Kidney (tissue), 14 donors: Measurements from ENCODE around the gene IL1RAPL1. TPM values are rescaled to one million over a fixed set of nuclear protein-coding genes. Genes with fewer than 3 reads are reported as not detected.
A peak's percentile ranks its signal among the peaks of the same experiment; 100 is the strongest.

Experiments used
- DNase-seq, 5 donors: peaks; one replicate each; pipeline ENCODE4 v3.0.0-alpha.2; 2013 to 2020
- FAIRE-seq: peaks from 2 replicates; lab custom pipeline; 2012; peaks lifted over from hg19 to GRCh38; lab: Jason Lieb, UNC
- H3K27ac ChIP-seq, 2 donors: one replicate each; pipeline ENCODE4 v1.7.0; 2013; ENCODE audit warnings: low read depth in 2 of 2, low read length in 2 of 2, inconsistent platforms in 1 of 2
- H3K27me3 ChIP-seq: one replicate; pipeline ENCODE4 v1.7.1; 2013; ENCODE audit warnings: low read length, inconsistent platforms; ENCODE audit not compliant: control insufficient read depth, insufficient read depth
- H3K36me3 ChIP-seq, 3 donors: one replicate each; pipeline versions ENCODE4 v1.7.0 to v1.7.1; 2013; ENCODE audit warnings: low read length in 3 of 3, control low read depth in 1 of 3, inconsistent platforms in 1 of 3; ENCODE audit not compliant: insufficient read depth in 3 of 3, control insufficient read depth in 2 of 3
- H3K4me1 ChIP-seq, 3 donors: one replicate each; pipeline versions ENCODE4 v1.7.0 to v1.7.1; 2013; ENCODE audit warnings: low read length in 3 of 3, inconsistent platforms in 1 of 3, low read depth in 1 of 3; ENCODE audit not compliant: control insufficient read depth in 2 of 3, insufficient read depth in 2 of 3
- H3K4me3 ChIP-seq, 3 donors: one replicate each; pipeline versions ENCODE4 v1.7.0 to v1.8.1; 2013; ENCODE audit warnings: low read length in 3 of 3, control low read depth in 1 of 3, inconsistent platforms in 1 of 3
- H3K9ac ChIP-seq, 3 donors: one replicate each; pipeline versions ENCODE4 v1.7.0 to v1.7.1; 2013; ENCODE audit warnings: low read length in 3 of 3, control low read depth in 1 of 3, inconsistent platforms in 1 of 3
- H3K9me3 ChIP-seq, 3 donors: one replicate each; pipeline versions ENCODE4 v1.7.0 to v1.7.1; 2013; ENCODE audit warnings: low read length in 3 of 3, control low read depth in 1 of 3, inconsistent platforms in 1 of 3; ENCODE audit not compliant: control insufficient read depth in 2 of 3, insufficient read depth in 1 of 3
- intact Hi-C: fragments of 100-400 bp; cut with DNase I; formaldehyde crosslinking; loops from one replicate; pipeline ENCODE4 v1.11.1; 2022
- polyA plus RNA-seq: library from polyadenylated mRNA; stranded (reverse); fragments of 350-450 nt; fragmentation: Illumina TruSeq; extraction: RNeasy Lipid Tissue Mini Kit (QIAGEN cat#74804); gene quantifications from one replicate; pipeline ENCODE4 v1.2.3, GENCODE V29; 2014; ENCODE audit warnings: low read depth, low replicate concordance; ENCODE audit not compliant: insufficient read depth
- total RNA-seq: library from RNA; stranded (reverse); fragmentation: NEBNext Ultra II Directional; extraction: Animal tissue kit (Norgen Biotek cat#: 25700); gene quantifications from one replicate; pipeline ENCODE4 v1.2.1, GENCODE V29; 2021
- TF ChIP-seq, protein P1 (sequence below): IDR thresholded peaks from 3 replicates; pipeline ENCODE4 v1.5.1; 2012; ENCODE audit warnings: mild to moderate bottlenecking, moderate library complexity, borderline replicate concordance; ENCODE audit not compliant: insufficient read depth; ENCODE audit errors: extremely low read depth
- donor health status: control.
- donor health status: control.
- donor health status: control.
- donor health status: control.
- donor health status: control.
- donor health status: DM: yes; HTN: yes; CAD: no.
- donor health status: Normal renal cell carcinoma (clear cell type).

Gene IL1RAPL1
- total and polyA plus RNA-seq, 2 donors from 2014 or later: 0.19 TPM; not detected in 1

DNA sequence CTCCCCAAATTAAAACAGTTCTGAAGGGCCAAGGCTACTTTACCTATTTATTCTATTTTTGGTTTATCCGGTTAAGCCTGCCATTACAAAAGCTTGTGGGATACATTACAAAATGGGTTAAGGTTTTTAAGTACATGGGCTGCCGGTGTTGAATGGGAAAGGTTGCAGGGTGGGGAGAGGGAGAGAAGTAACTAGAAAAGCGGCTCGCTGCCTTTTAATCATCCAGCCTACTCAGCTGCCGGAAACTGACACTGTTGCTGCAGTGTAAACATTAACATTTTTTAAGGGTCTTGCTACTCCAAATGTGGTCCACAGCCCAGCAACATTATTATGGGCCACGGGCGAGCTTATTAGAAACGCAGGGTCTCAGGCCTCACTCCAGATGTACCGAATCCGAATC, 1.5 kb upstream of the IL1RAPL1 start:
- no peaks in the 10 kb centered on the region for H3K36me3 ChIP-seq
- peak overlapping the region in 2 of 3 donors; percentile 51 to 68 for H3K4me3 ChIP-seq

DNA sequence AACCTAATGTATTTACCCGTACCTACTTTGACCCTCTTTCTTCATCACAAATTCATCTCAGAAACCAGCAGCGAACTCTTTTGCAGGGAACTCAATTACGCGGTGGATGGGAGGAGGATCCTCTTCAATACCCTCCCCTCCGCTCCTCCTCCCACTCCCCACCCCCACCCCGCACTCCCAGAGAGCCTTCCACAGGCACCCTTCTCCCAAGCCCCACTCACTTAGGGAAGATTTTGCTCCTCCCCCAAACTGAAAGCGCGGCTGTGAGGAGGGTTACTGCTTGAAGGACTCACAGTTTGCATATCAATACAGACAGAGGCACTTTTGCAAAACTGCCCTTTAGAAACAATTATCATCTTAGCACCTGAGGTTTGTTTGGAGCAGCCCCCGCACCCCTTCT, 960 bp upstream of the IL1RAPL1 start:
- TF ChIP-seq, protein P1, sequence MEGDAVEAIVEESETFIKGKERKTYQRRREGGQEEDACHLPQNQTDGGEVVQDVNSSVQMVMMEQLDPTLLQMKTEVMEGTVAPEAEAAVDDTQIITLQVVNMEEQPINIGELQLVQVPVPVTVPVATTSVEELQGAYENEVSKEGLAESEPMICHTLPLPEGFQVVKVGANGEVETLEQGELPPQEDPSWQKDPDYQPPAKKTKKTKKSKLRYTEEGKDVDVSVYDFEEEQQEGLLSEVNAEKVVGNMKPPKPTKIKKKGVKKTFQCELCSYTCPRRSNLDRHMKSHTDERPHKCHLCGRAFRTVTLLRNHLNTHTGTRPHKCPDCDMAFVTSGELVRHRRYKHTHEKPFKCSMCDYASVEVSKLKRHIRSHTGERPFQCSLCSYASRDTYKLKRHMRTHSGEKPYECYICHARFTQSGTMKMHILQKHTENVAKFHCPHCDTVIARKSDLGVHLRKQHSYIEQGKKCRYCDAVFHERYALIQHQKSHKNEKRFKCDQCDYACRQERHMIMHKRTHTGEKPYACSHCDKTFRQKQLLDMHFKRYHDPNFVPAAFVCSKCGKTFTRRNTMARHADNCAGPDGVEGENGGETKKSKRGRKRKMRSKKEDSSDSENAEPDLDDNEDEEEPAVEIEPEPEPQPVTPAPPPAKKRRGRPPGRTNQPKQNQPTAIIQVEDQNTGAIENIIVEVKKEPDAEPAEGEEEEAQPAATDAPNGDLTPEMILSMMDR: no peak
- Histone ChIP-seq H3K36me3 (no peaks in the 10 kb centered on the region), H3K9me3 (no peaks in the 10 kb centered on the region), H3K27ac (no peak overlapping the region), H3K4me1 (no peaks in the 10 kb centered on the region), H3K9ac (peak overlapping the region in 1 of 3 donors; percentile 61), H3K4me3 (peak overlapping the region in 2 of 3 donors; percentile 51 to 68), H3K27me3 (no peaks in the 10 kb centered on the region)
- intact Hi-C loops: no loop called here
- FAIRE-seq (no peak), DNase-seq (peak in 4 of 5 donors; percentile 40 to 66 (median 48))

More for the DNA sequence above, 1.5 kb upstream of the IL1RAPL1 start:
- Histone ChIP-seq H3K27ac (no peak overlapping the region), H3K4me1 (no peaks in the 10 kb centered on the region), H3K9me3 (no peaks in the 10 kb centered on the region), H3K27me3 (no peaks in the 10 kb centered on the region), H3K9ac (peak overlapping the region in 1 of 3 donors; percentile 61)
- DNase-seq (peak in 2 of 5 donors; percentile 10 to 25), FAIRE-seq (no peak)
- TF ChIP-seq, protein P1: no peak
- intact Hi-C loops: no loop called here

DNA sequence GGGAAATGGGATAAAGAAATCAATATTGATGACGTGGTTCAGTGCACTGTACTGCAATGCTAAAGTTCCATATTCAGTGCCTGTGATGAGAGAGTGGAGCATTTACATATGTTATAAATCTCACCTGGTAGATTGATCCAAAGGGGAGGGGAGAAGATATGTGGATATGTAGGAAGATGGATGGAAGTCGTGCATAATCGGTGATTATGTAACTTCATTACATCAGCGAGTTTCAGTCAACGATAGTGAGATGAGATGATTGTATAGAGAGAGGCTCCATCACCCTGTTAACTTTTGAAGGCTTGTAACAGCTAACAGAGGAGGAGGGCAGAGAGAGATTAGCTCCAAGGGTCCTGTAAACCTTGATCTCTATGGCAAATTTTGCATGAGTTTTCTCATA, 1.8 kb downstream of the IL1RAPL1 start:
- TF ChIP-seq, protein P1: no peak
- Histone ChIP-seq H3K9ac (peak overlapping the region in 1 of 3 donors; percentile 43), H3K36me3 (no peaks in the 10 kb centered on the region), H3K27ac (no peak overlapping the region), H3K4me1 (no peaks in the 10 kb centered on the region), H3K9me3 (no peaks in the 10 kb centered on the region), H3K4me3 (peak overlapping the region in 1 of 3 donors; percentile 82), H3K27me3 (no peaks in the 10 kb centered on the region)
- FAIRE-seq: no peak
- no peak for DNase-seq
- intact Hi-C loops: no loop called here

DNA sequence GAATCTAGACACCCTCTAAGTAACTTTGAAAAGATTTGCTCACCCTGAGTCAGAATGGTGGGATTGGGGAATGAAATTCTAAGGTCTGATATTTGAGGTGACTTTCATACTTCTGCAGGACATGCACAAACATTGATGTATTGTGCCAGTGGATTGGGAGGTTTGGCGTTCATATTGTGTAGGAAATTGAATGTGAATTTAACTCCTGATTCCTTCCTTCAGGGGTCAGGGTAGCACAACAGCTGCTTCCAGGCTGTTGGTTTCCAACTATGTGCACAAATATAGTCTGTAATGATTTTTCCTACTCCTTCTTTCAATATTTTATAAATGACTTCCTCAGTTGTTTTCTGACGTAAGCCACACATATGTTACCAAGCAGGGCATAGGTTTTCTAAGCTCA, 3.1 kb downstream of the IL1RAPL1 start:
- peak in 1 of 5 donors; percentile 55 for DNase-seq
- H3K27ac ChIP-seq: no peak overlapping the region

More for the DNA sequence above, 3.1 kb downstream of the IL1RAPL1 start:
- H3K9me3 ChIP-seq: no peaks in the 10 kb centered on the region
- FAIRE-seq: no peak
- no peaks in the 10 kb centered on the region for H3K27me3 ChIP-seq
- intact Hi-C loops: no loop called here
- H3K36me3 ChIP-seq: no peaks in the 10 kb centered on the region
- peak overlapping the region in 1 of 3 donors; percentile 13 for H3K4me3 ChIP-seq
- TF ChIP-seq, protein P1: no peak
- H3K9ac ChIP-seq: no peak overlapping the region
- no peaks in the 10 kb centered on the region for H3K4me1 ChIP-seq
